Hair follicular keratinocyte (primary cell): Measurements from ENCODE around the gene ACAP3. TPM values are rescaled to one million over a fixed set of nuclear protein-coding genes. Genes with fewer than 3 reads are reported as not detected.

Experiments used
- total RNA-seq: library from RNA; depleted of rRNA; stranded (reverse); fragments of >200 nt; gene quantifications from 2 replicates; pipeline ENCODE4 v1.2.3, GENCODE V29; 2015

ACAP3 gene
- 17.6 and 25.7 TPM in 2 replicates for total RNA-seq

GRCh38 chr1:1307923-1308755, at the start of gene ACAP3, which contains the start of gene PUSL1:
Gene ACAP3, minus strand, starts transcription at chr1:1307930. Its CDS starts 115 bp downstream, at chr1:1307815.
Gene PUSL1, plus strand, starts transcription at chr1:1308597. Its CDS starts 47 bp downstream, at chr1:1308644.

GRCh38 chr1:1349256-1350012, 41.7 kb upstream of the ACAP3 start, which contains the start of gene DVL1:
Gene DVL1, minus strand, starts transcription at chr1:1349418. Its CDS starts 353 bp downstream, at chr1:1349065.

GRCh38 chr1:1331068-1331965, 23.6 kb upstream of the ACAP3 start, which contains the start of gene TAS1R3:
Gene TAS1R3, plus strand, starts transcription at chr1:1331280. Its CDS starts 66 bp downstream, at chr1:1331346.

GRCh38 chr1:1324524-1325287, 17.0 kb upstream of the ACAP3 start, which contains the start of the genes CPTP and INTS11:
Gene CPTP, plus strand, starts transcription at chr1:1324802. Its CDS starts 2,109 bp downstream, at chr1:1326911.
Gene INTS11, minus strand, starts transcription at chr1:1324660. Its CDS starts 52 bp downstream, at chr1:1324608.

GRCh38 chr1:1273512-1274298, 34.0 kb downstream of the ACAP3 start, which contains the start of gene UBE2J2:
Gene UBE2J2, minus strand, starts transcription at chr1:1273854. Its CDS starts 5,862 bp downstream, at chr1:1267992.

GRCh38 chr1:1246577-1247340, 61.0 kb downstream of the ACAP3 start, which contains the start of gene C1QTNF12:
Gene C1QTNF12, minus strand, starts transcription at chr1:1246722. Its CDS starts 32 bp downstream, at chr1:1246690.

Other genes starting within 250 kb of the ACAP3 start
- 0.08 and 0.15 TPM in 2 replicates for gene RNF223, start 233.6 kb downstream of the ACAP3 start, total RNA-seq
- 19.8 and 25.9 TPM in 2 replicates for gene C1orf159, start 191.8 kb downstream of the ACAP3 start, total RNA-seq
- not detected in 2 replicates for gene TTLL10, start 134.1 kb downstream of the ACAP3 start, total RNA-seq
- gene TNFRSF18, start 101.3 kb downstream of the ACAP3 start, total RNA-seq: not detected in 2 replicates
- not detected in 2 replicates for gene TNFRSF4, start 93.8 kb downstream of the ACAP3 start, total RNA-seq
- 146 and 147 TPM in 2 replicates for gene SDF4, start 75.9 kb downstream of the ACAP3 start, total RNA-seq
- gene B3GALT6, start 75.7 kb downstream of the ACAP3 start, total RNA-seq: 20.5 and 27.3 TPM in 2 replicates
- gene C1QTNF12, start 61.2 kb downstream of the ACAP3 start, total RNA-seq: 1.5 TPM in 1 of 2 replicates, not detected in the other
- 28.3 and 55.2 TPM in 2 replicates for gene UBE2J2, start 34.1 kb downstream of the ACAP3 start, total RNA-seq
- 0.08 and 0.16 TPM in 2 replicates for gene SCNN1D, start 27.5 kb downstream of the ACAP3 start, total RNA-seq
- 41.2 and 61.1 TPM in 2 replicates for gene PUSL1, start 667 bp upstream of the ACAP3 start, total RNA-seq
- gene INTS11, start 16.7 kb upstream of the ACAP3 start, total RNA-seq: 78.0 and 80.0 TPM in 2 replicates
- 29.1 and 32.2 TPM in 2 replicates for gene CPTP, start 16.9 kb upstream of the ACAP3 start, total RNA-seq
- gene TAS1R3, start 23.4 kb upstream of the ACAP3 start, total RNA-seq: under 0.01 TPM in 1 of 2 replicates, not detected in the other
- gene DVL1, start 41.5 kb upstream of the ACAP3 start, total RNA-seq: 109 and 156 TPM in 2 replicates
- 0.39 and 2.0 TPM in 2 replicates for gene MXRA8, start 50.6 kb upstream of the ACAP3 start, total RNA-seq
- 170 and 228 TPM in 2 replicates for gene AURKAIP1, start 67.3 kb upstream of the ACAP3 start, total RNA-seq
- gene CCNL2, start 91.4 kb upstream of the ACAP3 start, total RNA-seq: 39.0 and 54.7 TPM in 2 replicates
- gene MRPL20, start 99.4 kb upstream of the ACAP3 start, total RNA-seq: 106 and 211 TPM in 2 replicates
- gene ANKRD65, start 113.3 kb upstream of the ACAP3 start, total RNA-seq: 4.9 and 5.8 TPM in 2 replicates
- gene VWA1, start 127.8 kb upstream of the ACAP3 start, total RNA-seq: 7.6 and 12.5 TPM in 2 replicates
- gene ATAD3C, start 141.8 kb upstream of the ACAP3 start, total RNA-seq: not detected in 2 replicates
- 15.9 and 49.1 TPM in 2 replicates for gene ATAD3B, start 163.8 kb upstream of the ACAP3 start, total RNA-seq
- gene ATAD3A, start 204.2 kb upstream of the ACAP3 start, total RNA-seq: 40.2 and 78.4 TPM in 2 replicates
- gene TMEM240, start 232.7 kb upstream of the ACAP3 start, total RNA-seq: not detected in 2 replicates